B cell (primary cell): ENCODE measurements around the gene NCAPH2. TPM values are rescaled to one million over a fixed set of nuclear protein-coding genes. Genes with fewer than 3 reads are reported as not detected.

Source experiments
- ATAC-seq: fragments of 200-7000 bp; cut with Tn5 transposase; one replicate; pipeline ENCODE4 v1.10.0; 2021; ENCODE audit warnings: low read depth, mild to moderate bottlenecking, moderate number of reproducible peaks, moderate library complexity
- CTCF ChIA-PET: fragments of 350-600 bp; sonication (Branson Sonifier 250); formaldehyde crosslinking; loops from one replicate; lab custom pipeline; 2021; ENCODE audit warnings: antibody characterized with exemption, inconsistent platforms; lab: Charles Lee
- POLR2A ChIA-PET: fragments of 350-600 bp; sonication (Branson Sonifier 250); formaldehyde crosslinking; loops from one replicate; lab custom pipeline; 2021; ENCODE audit warnings: antibody characterized with exemption; lab: Charles Lee
- DNase-seq: peaks from one replicate; pipeline ENCODE4 v3.0.0; 2013
- H2AFZ ChIP-seq: 2 replicates; pipeline ENCODE4 v1.6.1; 2012; ENCODE audit warnings: mild to moderate bottlenecking, low read depth, low read length; ENCODE audit not compliant: insufficient read depth, poor library complexity, severe bottlenecking
- H3K27ac ChIP-seq, 2 donors: 1 replicate in 1 of 2; 2 replicates in 1 of 2; pipeline ENCODE4 v1.5.1; 2012 to 2013; ENCODE audit warnings: low read length in 2 of 2, mild to moderate bottlenecking in 2 of 2, moderate library complexity in 1 of 2
- H3K27me3 ChIP-seq, 4 experiments: fragments of 200-600 bp in 1 of 4; sonication (generic) in 1 of 4; replicated peaks in 1 of 4; 1 replicate in 2 of 4; 2 replicates in 2 of 4; pipeline versions ENCODE4 v1.6.1 to v1.7.0; 2013 to 2016; ENCODE audit warnings: low read length in 3 of 4, mild to moderate bottlenecking in 2 of 4, mixed read lengths in 1 of 4, moderate library complexity in 1 of 4; ENCODE audit not compliant: insufficient read depth in 4 of 4, control insufficient read depth in 3 of 4; ENCODE audit errors: control extremely low read depth in 1 of 4
- H3K36me3 ChIP-seq, 2 experiments: replicated peaks in 1 of 2; 1 replicate in 1 of 2; 2 replicates in 1 of 2; pipeline versions ENCODE4 v1.6.1 to v1.7.1; 2013; ENCODE audit warnings: low read length in 1 of 2; ENCODE audit not compliant: insufficient read depth in 2 of 2, control insufficient read depth in 1 of 2; ENCODE audit errors: control extremely low read depth in 1 of 2, extremely low read depth in 1 of 2
- H3K4me1 ChIP-seq, 2 donors: fragments of 200-600 bp in 1 of 2; sonication (generic) in 1 of 2; 1 replicate in 1 of 2; 2 replicates in 1 of 2; pipeline versions ENCODE4 v1.5.1 to v1.6.1; 2013 to 2017; ENCODE audit warnings: low read length in 2 of 2; ENCODE audit not compliant: control insufficient read depth in 2 of 2, insufficient read depth in 2 of 2
- H3K4me2 ChIP-seq: replicated peaks from 2 replicates; pipeline ENCODE3; 2012; ENCODE audit warnings: mild to moderate bottlenecking, low read depth, low read length; ENCODE audit not compliant: poor library complexity, severe bottlenecking
- H3K4me3 ChIP-seq, 5 experiments: fragments of 200-600 bp in 1 of 5; sonication (generic) in 1 of 5; 1 replicate in 3 of 5; 2 replicates in 2 of 5; pipeline versions ENCODE4 v1.5.1 to v1.7.0; 2011 to 2016; ENCODE audit warnings: low read length in 4 of 5, mild to moderate bottlenecking in 4 of 5, low read depth in 2 of 5, control low read depth in 1 of 5, moderate library complexity in 1 of 5; ENCODE audit not compliant: insufficient read depth in 1 of 5; ENCODE audit errors: control extremely low read depth in 1 of 5, extremely low read depth in 1 of 5
- H3K79me2 ChIP-seq: fragments of 200-600 bp; sonication (generic); one replicate; pipeline ENCODE4 v1.6.0; 2016; ENCODE audit warnings: low read length; ENCODE audit not compliant: control insufficient read depth, insufficient read depth
- H3K9ac ChIP-seq: fragments of 200-600 bp; sonication (generic); 2 replicates; pipeline ENCODE4 v1.6.1; 2017; ENCODE audit warnings: mild to moderate bottlenecking, low read length, moderate library complexity
- H3K9me3 ChIP-seq, 3 donors: one replicate each; pipeline versions ENCODE4 v1.6.1 to v1.7.1; 2013; ENCODE audit warnings: low read length in 2 of 3; ENCODE audit not compliant: control insufficient read depth in 2 of 3, insufficient read depth in 1 of 3; ENCODE audit errors: control extremely low read depth in 1 of 3
- H4K20me1 ChIP-seq: 2 replicates; pipeline ENCODE4 v1.6.0; 2012; ENCODE audit warnings: mild to moderate bottlenecking, low read length; ENCODE audit not compliant: insufficient read depth, control insufficient read depth, poor library complexity, severe bottlenecking
- H3K27ac Mint-ChIP-seq: one replicate; pipeline ENCODE4 v1.8.0; 2021; ENCODE audit warnings: mixed read lengths
- H3K27me3 Mint-ChIP-seq: one replicate; pipeline ENCODE4 v1.8.0; 2021; ENCODE audit warnings: mixed read lengths
- H3K4me1 Mint-ChIP-seq: one replicate; pipeline ENCODE4 v1.8.0; 2021; ENCODE audit warnings: mixed read lengths
- H3K4me3 Mint-ChIP-seq: one replicate; pipeline ENCODE4 v1.8.0; 2021; ENCODE audit warnings: mixed read lengths
- H3K9me3 Mint-ChIP-seq: one replicate; pipeline ENCODE4 v1.8.0; 2022; ENCODE audit warnings: mixed read lengths; ENCODE audit not compliant: insufficient read depth
- EZH2 ChIP-seq: IDR thresholded peaks from 2 replicates; pipeline ENCODE4 v1.6.1; 2012; ENCODE audit warnings: borderline replicate concordance, low read depth, mild to moderate bottlenecking, moderate library complexity, low read length; ENCODE audit not compliant: insufficient read depth, poor library complexity, severe bottlenecking
- WGBS: methylation state at CpG from one replicate; pipeline ENCODE4 v1.1.5; 2013; ENCODE audit warnings: missing lambda C conversion rate; ENCODE audit not compliant: insufficient coverage; 5-methylcytosine and 5-hydroxymethylcytosine counted together
- intact Hi-C: fragments of 100-400 bp; cut with micrococcal nuclease; formaldehyde crosslinking; loops from one replicate; pipeline ENCODE4 v1.10.0; 2022
- polyA plus RNA-seq: library from polyadenylated mRNA; depleted of rRNA; stranded (reverse); fragments of >200 nt; gene quantifications from 2 replicates; pipeline ENCODE4 v1.2.3, GENCODE V29; 2012
- total RNA-seq, 2 donors: library from RNA; stranded (reverse); fragments of 120-200 nt in 1 of 2; gene quantifications; 1 replicate in 1 of 2; 2 replicates in 1 of 2; pipeline versions ENCODE4 v1.2.3 to v1.2.4, GENCODE V29; 2013 to 2022
- TF ChIP-seq, protein P1 (sequence below): fragments of 200-600 bp; IDR thresholded peaks from one replicate; pipeline ENCODE4 v1.8.0; 2022; ENCODE audit warnings: antibody characterized with exemption, mild to moderate bottlenecking

NCAPH2 gene
- total and polyA plus RNA-seq, 2 donors (not counting 1 experiment from before 2014, with no cell fraction given): 47.1 to 76.9 TPM

DNA sequence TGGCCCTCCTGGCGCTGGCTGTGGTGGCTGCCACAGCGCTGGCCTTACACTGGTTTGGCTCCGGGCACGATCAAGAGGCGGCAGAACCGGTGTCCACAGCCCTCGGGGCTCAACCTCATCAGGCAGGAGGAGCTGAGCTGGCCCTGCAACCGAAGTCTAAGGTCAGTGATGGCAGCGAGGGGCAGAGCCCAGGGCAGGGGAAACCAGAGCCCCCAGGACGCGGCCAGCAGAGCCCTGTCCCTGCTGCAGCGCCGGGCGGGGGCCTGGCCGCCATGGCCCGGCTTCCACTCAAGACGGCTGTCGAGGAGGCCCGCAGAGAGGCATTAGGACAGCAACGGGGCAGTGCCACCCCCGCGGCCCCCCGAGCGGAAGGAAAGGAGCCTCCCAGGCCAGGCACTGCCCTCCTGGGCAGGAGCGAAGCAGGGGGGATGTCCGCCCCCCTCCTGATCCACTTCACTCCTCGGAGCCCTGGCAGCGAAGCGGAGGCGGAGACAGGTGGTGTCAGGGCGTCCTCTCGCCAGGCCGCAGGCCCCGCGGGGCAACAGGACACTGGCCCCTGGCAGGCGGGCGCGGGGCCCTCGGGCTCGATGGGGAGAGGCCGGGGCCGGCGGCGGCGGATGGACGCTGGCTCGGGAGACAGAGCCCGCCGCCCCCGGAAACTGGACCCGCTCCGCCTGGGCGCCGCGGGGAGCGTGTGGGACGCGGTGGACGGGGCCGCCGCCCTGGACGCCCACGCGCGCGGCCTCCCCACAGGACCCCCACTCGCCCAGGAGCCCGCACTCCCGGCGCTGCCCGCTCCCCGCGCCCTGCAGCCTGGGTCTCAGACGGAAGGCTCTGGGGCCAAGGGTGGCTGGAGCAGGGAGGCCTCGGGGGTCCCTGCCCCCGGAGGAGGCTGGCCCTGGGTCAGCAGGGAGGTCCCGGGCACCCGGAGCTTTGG, 38.6 kb downstream of the NCAPH2 start:
- no peak overlapping the region for H3K9ac ChIP-seq
- ATAC-seq: no peak
- ChIA-PET POLR2A (interaction anchor here (0.8 to 2.7 kb wide), 5 partner anchors 8 to 21 kb away, joined by 3 to 23 read pairs (median 10); partner anchors contain the start of genes SCO2 and TYMP), CTCF (interaction anchor here (0.8 to 2.2 kb wide), 5 partner anchors 11 to 75 kb away, joined by 3 to 13 read pairs (median 11); partner anchors contain the start of gene SCO2)
- H3K4me1 ChIP-seq: peaks cover 32 to 53% of the 10 kb centered on the region in 2 donors
- WGBS: 86% methylated on average over 78 of the region's 78 CpGs
- H3K27ac ChIP-seq: no peak overlapping the region
- intact Hi-C loops: no loop called here
- no peak overlapping the region for H2AFZ ChIP-seq
- Mint-ChIP-seq H3K4me3 (peak overlapping the region; percentile 37), H3K27me3 (no peaks in the 10 kb centered on the region), H3K27ac (peak overlapping the region; percentile 75), H3K9me3 (no peaks in the 10 kb centered on the region), H3K4me1 (peaks cover 38% of the 10 kb centered on the region)
- H3K79me2 ChIP-seq: peaks cover 21% of the 10 kb centered on the region
- DNase-seq: no peak
- H3K4me3 ChIP-seq: no peak overlapping the region
- TF ChIP-seq EZH2: no peak
- TF ChIP-seq, protein P1, sequence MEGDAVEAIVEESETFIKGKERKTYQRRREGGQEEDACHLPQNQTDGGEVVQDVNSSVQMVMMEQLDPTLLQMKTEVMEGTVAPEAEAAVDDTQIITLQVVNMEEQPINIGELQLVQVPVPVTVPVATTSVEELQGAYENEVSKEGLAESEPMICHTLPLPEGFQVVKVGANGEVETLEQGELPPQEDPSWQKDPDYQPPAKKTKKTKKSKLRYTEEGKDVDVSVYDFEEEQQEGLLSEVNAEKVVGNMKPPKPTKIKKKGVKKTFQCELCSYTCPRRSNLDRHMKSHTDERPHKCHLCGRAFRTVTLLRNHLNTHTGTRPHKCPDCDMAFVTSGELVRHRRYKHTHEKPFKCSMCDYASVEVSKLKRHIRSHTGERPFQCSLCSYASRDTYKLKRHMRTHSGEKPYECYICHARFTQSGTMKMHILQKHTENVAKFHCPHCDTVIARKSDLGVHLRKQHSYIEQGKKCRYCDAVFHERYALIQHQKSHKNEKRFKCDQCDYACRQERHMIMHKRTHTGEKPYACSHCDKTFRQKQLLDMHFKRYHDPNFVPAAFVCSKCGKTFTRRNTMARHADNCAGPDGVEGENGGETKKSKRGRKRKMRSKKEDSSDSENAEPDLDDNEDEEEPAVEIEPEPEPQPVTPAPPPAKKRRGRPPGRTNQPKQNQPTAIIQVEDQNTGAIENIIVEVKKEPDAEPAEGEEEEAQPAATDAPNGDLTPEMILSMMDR: no peak
- H3K4me2 ChIP-seq: peak overlapping the region; percentile 98
- H3K36me3 ChIP-seq: no peaks in the 10 kb centered on the region
- H3K27me3 ChIP-seq: no peaks in the 10 kb centered on the region
- H4K20me1 ChIP-seq: no peaks in the 10 kb centered on the region
- H3K9me3 ChIP-seq: no peaks in the 10 kb centered on the region
